Tibial nerve (tissue), 4 donors: ENCODE measurements around the gene ATP2B3. TPM values are rescaled to one million over a fixed set of nuclear protein-coding genes. Genes with fewer than 3 reads are reported as not detected.

Experiments
- total RNA-seq, 4 donors: library from RNA; depleted of rRNA; stranded (reverse); fragments of >200 nt; gene quantifications; one replicate each; pipeline ENCODE4 v1.1.0, GENCODE V29; 2016

ATP2B3 gene
- total RNA-seq, 4 donors from 2014 or later: not detected

Other genes starting within 250 kb of the ATP2B3 start
- under 1 TPM in 1 of 4 donors, not detected in 3; 0.59 TPM for gene PNMA6F, start 195.9 kb upstream of the ATP2B3 start, total RNA-seq
- 10 to 100 TPM; 11.8 to 15.9 (median 12.6) TPM for gene ZNF275, start 183.5 kb upstream of the ATP2B3 start, total RNA-seq
- gene PNMA6E, start 116.3 kb upstream of the ATP2B3 start, total RNA-seq: not detected
- gene ZFP92, start 106.2 kb upstream of the ATP2B3 start, total RNA-seq: 1 to 10 TPM in 1 of 4 donors, under 1 TPM in 3; 0.39 to 1.8 (median 0.75) TPM
- gene TREX2, start 71.6 kb upstream of the ATP2B3 start, total RNA-seq: 1 to 10 TPM; 1.5 to 4.4 (median 3.3) TPM
- gene HAUS7, start 47.1 kb upstream of the ATP2B3 start, total RNA-seq: 10 to 100 TPM; 27.8 to 79.8 (median 30.6) TPM
- gene BGN, start 22.7 kb upstream of the ATP2B3 start, total RNA-seq: 100 to 1,000 TPM in 1 of 4 donors, 10 to 100 TPM in 3; 25.6 to 103 (median 59.0) TPM
- 10 to 100 TPM; 26.4 to 36.9 (median 32.2) TPM for gene CCNQ, start 81.5 kb downstream of the ATP2B3 start, total RNA-seq
- not detected for gene DUSP9, start 129.6 kb downstream of the ATP2B3 start, total RNA-seq
- 1 to 10 TPM in 2 of 4 donors, under 1 TPM in 1, not detected in 1; 0.63 to 4.5 (median 3.6) TPM for gene PNCK, start 156.2 kb downstream of the ATP2B3 start, total RNA-seq
- 10 to 100 TPM; 14.4 to 26.7 (median 21.9) TPM for gene SLC6A8, start 170.3 kb downstream of the ATP2B3 start, total RNA-seq
- gene BCAP31, start 206.7 kb downstream of the ATP2B3 start, total RNA-seq: 100 to 1,000 TPM in 3 of 4 donors, 10 to 100 TPM in 1; 99.0 to 126 (median 114) TPM
- 10 to 100 TPM; 13.0 to 36.6 (median 15.0) TPM for gene ABCD1, start 207.2 kb downstream of the ATP2B3 start, total RNA-seq
- 10 to 100 TPM; 45.4 to 77.7 (median 50.3) TPM for gene PLXNB3, start 246.6 kb downstream of the ATP2B3 start, total RNA-seq